Measurements from ENCODE around the gene TRPM7.

The TRPM7 gene

GRCh38 chr15:50636146-50636545 is 50.5 kb downstream of the TRPM7 start:
- TF ChIP-seq REST (IDR thresholded peaks at IDR 0.05; ENCODE audit: low read depth) (no peak), USF1 (IDR thresholded peaks at IDR 0.05) (no peak), MAX (IDR thresholded peaks at IDR 0.05) (no peak), ZBTB7A (IDR thresholded peaks at IDR 0.05; ENCODE audit: low read depth) (no peak), EP300 (IDR thresholded peaks at IDR 0.05; ENCODE audit: borderline replicate concordance) (no peak), TEAD4 (IDR thresholded peaks at IDR 0.05) (no peak), NFIC (IDR thresholded peaks at IDR 0.05) (no peak), RAD21 (IDR thresholded peaks at IDR 0.05; ENCODE audit: low read depth) (no peak), FOXM1 (IDR thresholded peaks at IDR 0.05; ENCODE audit: borderline replicate concordance, low read depth) (no peak), YY1 (IDR thresholded peaks at IDR 0.05; ENCODE audit: low read depth) (no peak), CEBPB (IDR thresholded peaks at IDR 0.05) (no peak), EGR1 (IDR thresholded peaks at IDR 0.05) (no peak), CREB1 (IDR thresholded peaks at IDR 0.05; ENCODE audit: low read depth) (no peak), TCF12 (IDR thresholded peaks at IDR 0.05; ENCODE audit: low read depth) (no peak), TAF1 (IDR thresholded peaks at IDR 0.05; ENCODE audit: low read depth) (no peak)

GRCh38 chr15:50633653-50634052 is 52.9 kb downstream of the TRPM7 start:
- TF ChIP-seq CEBPB (IDR thresholded peaks at IDR 0.05): no peak
- no peak for TF ChIP-seq ZBTB7A (IDR thresholded peaks at IDR 0.05; ENCODE audit: low read depth)
- TF ChIP-seq EP300 (IDR thresholded peaks at IDR 0.05; ENCODE audit: borderline replicate concordance): no peak
- no peak for TF ChIP-seq EGR1 (IDR thresholded peaks at IDR 0.05)
- no peak for TF ChIP-seq TCF12 (IDR thresholded peaks at IDR 0.05; ENCODE audit: low read depth)
- TF ChIP-seq TEAD4 (IDR thresholded peaks at IDR 0.05): no peak
- no peak for TF ChIP-seq FOXM1 (IDR thresholded peaks at IDR 0.05; ENCODE audit: borderline replicate concordance, low read depth)
- TF ChIP-seq TAF1 (IDR thresholded peaks at IDR 0.05; ENCODE audit: low read depth): no peak
- no peak for TF ChIP-seq RAD21 (IDR thresholded peaks at IDR 0.05; ENCODE audit: low read depth)

- no peak for TF ChIP-seq CEBPB (IDR thresholded peaks at IDR 0.05)
- no peak for TF ChIP-seq USF1 (IDR thresholded peaks at IDR 0.05)
- TF ChIP-seq ZBTB7A (IDR thresholded peaks at IDR 0.05; ENCODE audit: low read depth): no peak
- TF ChIP-seq RAD21 (IDR thresholded peaks at IDR 0.05; ENCODE audit: low read depth): no peak
- TF ChIP-seq TAF1 (IDR thresholded peaks at IDR 0.05; ENCODE audit: low read depth): no peak
- no peak for TF ChIP-seq EGR1 (IDR thresholded peaks at IDR 0.05)
- TF ChIP-seq TEAD4 (IDR thresholded peaks at IDR 0.05): no peak
- TF ChIP-seq TCF12 (IDR thresholded peaks at IDR 0.05; ENCODE audit: low read depth): no peak
These were observed 58.2 kb downstream of the TRPM7 start for GRCh38 chr15:50628421-50628820.

- TF ChIP-seq EGR1 (IDR thresholded peaks at IDR 0.05) (no peak), TAF1 (IDR thresholded peaks at IDR 0.05; ENCODE audit: low read depth) (no peak), RAD21 (IDR thresholded peaks at IDR 0.05; ENCODE audit: low read depth) (no peak), TCF12 (IDR thresholded peaks at IDR 0.05; ENCODE audit: low read depth) (no peak), CREB1 (IDR thresholded peaks at IDR 0.05; ENCODE audit: low read depth) (no peak), USF1 (IDR thresholded peaks at IDR 0.05) (no peak), FOXM1 (IDR thresholded peaks at IDR 0.05; ENCODE audit: borderline replicate concordance, low read depth) (no peak), EP300 (IDR thresholded peaks at IDR 0.05; ENCODE audit: borderline replicate concordance) (no peak)
These were observed 59.1 kb downstream of the TRPM7 start for GRCh38 chr15:50627351-50628055.

- TF ChIP-seq ZBTB7A (IDR thresholded peaks at IDR 0.05; ENCODE audit: low read depth): no peak
- no peak for TF ChIP-seq CEBPB (IDR thresholded peaks at IDR 0.05)
- no peak for TF ChIP-seq EP300 (IDR thresholded peaks at IDR 0.05; ENCODE audit: borderline replicate concordance)
- no peak for TF ChIP-seq NFIC (IDR thresholded peaks at IDR 0.05)
- no peak for TF ChIP-seq TCF12 (IDR thresholded peaks at IDR 0.05; ENCODE audit: low read depth)
- TF ChIP-seq FOXM1 (IDR thresholded peaks at IDR 0.05; ENCODE audit: borderline replicate concordance, low read depth): no peak
- no peak for TF ChIP-seq USF1 (IDR thresholded peaks at IDR 0.05)
- TF ChIP-seq MAX (IDR thresholded peaks at IDR 0.05): no peak
- TF ChIP-seq CREB1 (IDR thresholded peaks at IDR 0.05; ENCODE audit: low read depth): no peak
- TF ChIP-seq TEAD4 (IDR thresholded peaks at IDR 0.05): no peak
These were observed 61.9 kb downstream of the TRPM7 start for GRCh38 chr15:50624616-50625168.

GRCh38 chr15:50613600-50613999 is 73.0 kb downstream of the TRPM7 start:
- no peak for TF ChIP-seq ZBTB7A (IDR thresholded peaks at IDR 0.05; ENCODE audit: low read depth)
